Right lobe of liver (tissue), 4 donors: ENCODE data around the gene LMOD2.

Experiments
- CTCF ChIP-seq, 4 donors: fragments of 200-600 bp in 3 of 4; fragments of 450-650 bp in 1 of 4; IDR thresholded peaks; one replicate each; pipeline versions ENCODE4 v1.5.1 to v1.8.0; 2016 to 2022; ENCODE audit warnings: antibody characterized with exemption in 4 of 4, mild to moderate bottlenecking in 2 of 4
- POLR2A ChIP-seq: fragments of 450-650 bp; IDR thresholded peaks from one replicate; pipeline ENCODE4 v1.6.1; 2017; ENCODE audit warnings: antibody characterized with exemption, mild to moderate bottlenecking
- donor health status: DM: no; HTN: no; CAD: no.
- donor health status: DM: no; HTN: no; CAD: no.
- donor health status: DM: no; HTN: yes; CAD: no.

DNA sequence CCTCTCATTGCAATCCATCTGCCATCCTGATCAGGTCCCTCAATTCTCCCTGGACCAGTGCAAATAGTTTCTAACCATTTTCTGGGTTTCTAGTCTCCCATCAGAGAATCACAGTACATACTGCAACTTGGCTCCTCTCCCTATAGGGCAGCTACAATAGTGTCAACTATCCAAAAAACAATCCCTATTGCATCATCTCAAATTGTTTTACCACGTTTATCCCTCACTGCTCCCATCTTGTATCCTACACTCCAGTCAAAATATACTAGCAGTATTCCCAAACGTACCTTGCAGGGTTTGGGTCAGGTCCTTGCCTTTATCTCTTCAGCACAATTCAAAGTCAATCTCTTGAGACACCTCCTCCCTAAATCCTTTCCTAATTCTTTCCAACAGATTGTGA, 30.4 kb upstream of the LMOD2 start:
- TF ChIP-seq CTCF (IDR thresholded peaks at IDR 0.05) = no peak
- TF ChIP-seq POLR2A = no peak
